Activated T-helper 1 cell treated with anti-CD3 and anti-CD28 coated beads, Interleukin-2, amount 50 U/mL, for 16 hours (primary cell): Measurements from ENCODE around the gene EDA.
A peak's percentile ranks its signal among the peaks of the same experiment; 100 is the strongest.

Experiments
- DNase-seq, 2 donors: peaks; one replicate each; pipeline ENCODE4 v3.0.0-alpha.2; 2020; ENCODE audit warnings: low read depth in 1 of 2, low spot score in 1 of 2

The EDA gene

DNA sequence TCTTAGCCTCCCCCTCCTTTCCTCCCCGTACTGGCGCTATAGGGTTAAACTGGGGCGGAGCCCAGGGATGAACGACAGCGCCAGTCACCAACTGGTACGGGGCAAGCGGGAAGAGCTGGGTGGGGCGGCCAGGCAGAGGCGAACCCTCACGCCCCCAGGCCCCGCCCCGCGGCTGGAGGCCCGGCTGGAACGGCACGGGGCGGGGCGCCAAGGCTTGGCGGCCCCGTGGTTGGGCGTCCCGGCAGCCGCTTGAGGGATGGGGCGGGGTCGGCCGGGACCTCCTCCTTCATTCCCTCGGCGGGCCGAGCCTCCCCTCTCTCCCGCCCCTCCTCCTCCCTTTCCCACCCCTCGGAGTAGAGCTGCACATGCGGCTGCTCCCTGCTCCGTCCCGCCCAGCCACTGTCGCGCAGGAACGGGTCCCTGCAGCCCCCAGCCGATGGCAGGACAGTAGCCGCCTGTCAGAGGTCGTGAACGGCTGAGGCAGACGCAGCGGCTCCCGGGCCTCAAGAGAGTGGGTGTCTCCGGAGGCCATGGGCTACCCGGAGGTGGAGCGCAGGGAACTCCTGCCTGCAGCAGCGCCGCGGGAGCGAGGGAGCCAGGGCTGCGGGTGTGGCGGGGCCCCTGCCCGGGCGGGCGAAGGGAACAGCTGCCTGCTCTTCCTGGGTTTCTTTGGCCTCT, at the start of gene EDA:
TSS of gene EDA (plus strand) at position 335 of the 678 bp plus-strand sequence.
- DNase-seq: peak; percentile 22 to 37

DNA sequence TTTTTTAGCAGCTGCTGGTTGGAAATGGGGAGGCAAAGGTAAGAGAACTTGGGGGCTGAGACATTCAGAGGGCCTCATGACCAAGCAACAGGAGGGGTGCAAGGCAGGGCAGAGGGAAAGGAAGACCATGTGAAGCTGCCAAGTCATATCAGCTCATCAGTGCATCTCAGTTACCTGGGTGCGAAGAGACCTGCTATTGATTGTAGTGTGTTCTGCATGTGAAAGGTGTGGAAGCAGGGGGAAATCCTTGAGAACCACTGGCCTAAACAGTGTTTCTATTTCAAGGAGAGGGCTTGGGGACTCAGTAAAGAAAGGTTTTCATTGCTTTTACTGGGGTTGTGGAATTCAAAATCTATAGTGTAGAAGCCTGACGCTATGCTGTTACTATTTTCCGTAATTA, 47.1 kb upstream of the EDA start:
- DNase-seq: no peak

DNA sequence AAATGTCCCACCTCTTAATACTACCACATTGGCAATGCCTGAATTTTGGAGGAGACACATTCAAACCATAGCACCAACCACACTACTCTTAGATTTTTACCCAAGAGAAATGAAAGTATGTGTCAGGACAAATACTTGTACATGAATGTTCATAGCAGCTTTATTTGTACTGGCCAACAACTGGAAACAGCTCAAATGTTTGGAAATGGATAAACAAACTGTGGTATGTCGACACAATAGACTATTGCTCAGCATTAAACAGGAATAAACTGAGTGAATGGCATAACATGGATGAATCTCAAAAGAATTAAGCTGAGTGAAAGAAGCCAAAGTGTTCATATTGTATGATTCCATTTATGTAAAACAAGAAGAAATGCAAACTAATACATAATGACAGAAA, 18.5 kb upstream of the EDA start:
- DNase-seq: no peak

DNA sequence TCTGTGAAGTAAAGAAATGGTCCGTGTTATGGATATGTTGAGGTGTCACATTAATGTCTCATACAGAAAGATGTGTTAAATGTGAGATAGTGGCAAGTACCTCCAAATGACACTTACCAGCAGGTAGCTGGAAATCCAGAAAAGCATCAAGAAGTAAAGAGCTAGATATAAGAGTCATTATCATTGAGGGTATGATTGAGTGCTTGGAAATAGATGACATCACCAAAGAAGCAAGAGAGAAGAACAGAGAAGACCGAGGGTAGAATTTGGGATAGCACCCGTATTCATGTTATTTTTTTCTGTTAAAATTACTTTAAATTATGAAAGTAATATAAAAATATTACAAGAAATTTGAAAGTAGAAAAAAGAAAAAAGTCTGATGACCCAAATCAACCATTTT, 15.7 kb upstream of the EDA start:
- no peak for DNase-seq

DNA sequence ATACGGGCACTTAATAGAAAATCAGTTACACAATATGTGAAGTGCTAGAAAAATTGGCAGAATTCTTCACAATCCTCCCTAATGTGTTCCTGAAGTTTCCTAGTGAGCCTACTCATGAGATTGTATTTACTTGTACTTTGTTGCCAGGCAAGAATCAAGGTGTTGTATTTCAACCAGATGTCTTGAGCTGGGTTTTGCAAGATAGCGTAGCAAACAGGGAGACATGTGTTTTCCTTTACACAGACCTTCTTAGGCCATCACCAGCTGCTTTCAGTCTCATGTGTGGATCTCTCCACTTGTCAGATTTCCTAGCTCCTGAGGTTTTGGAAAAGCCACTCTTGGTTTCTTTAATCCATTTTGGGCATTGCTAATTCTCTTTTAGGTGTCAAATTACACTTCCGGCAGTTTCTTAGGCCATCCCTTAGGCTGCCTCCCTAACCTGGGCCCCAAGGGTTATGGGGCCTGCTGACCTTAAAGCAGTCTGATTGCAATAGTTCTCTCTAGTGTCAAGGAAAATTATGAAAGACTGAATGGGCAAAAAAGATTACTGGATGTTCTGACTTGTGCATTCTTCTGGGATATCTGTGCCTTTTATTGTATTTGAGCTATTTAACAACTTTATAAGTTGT, 12.2 kb upstream of the EDA start:
- DNase-seq: no peak

DNA sequence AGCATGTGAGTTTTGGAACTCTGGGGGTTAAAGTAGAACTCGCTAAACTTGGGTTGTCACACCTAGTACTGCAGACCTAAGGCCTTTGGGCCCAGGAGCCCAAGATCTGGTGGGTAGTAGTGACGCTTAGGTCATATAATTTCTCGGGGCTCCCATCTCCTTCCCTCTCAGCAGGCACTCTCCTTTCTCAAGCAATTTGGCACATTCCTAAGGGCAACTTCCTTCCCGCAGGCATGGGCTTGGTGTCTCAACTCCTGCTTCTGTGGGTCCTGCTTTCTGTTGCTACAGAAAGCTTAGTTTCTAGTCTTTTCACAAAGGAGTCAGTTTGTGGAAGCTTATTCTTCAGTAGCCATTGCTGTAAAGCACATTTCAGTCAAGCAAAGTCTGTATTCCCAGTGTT, 10.4 kb upstream of the EDA start:
- no peak for DNase-seq

DNA sequence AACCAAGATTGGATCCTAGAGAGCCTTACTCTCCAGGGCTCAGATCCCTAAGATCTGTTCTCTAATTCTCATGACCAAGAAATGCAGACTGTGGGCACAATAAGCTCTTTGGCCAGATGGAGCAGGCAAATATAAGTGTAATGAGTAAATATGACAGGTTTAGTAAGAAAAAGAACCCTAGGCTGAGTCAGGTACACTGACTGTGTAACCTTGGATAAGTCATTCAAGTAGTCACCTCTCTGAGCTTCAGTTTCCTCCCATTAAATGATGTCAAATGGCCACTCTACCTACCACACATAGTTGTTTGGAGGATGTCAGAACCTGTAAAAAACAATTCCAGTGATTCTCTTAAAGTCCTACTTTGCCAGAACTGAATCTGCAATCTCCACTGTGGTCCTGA, 8.3 kb upstream of the EDA start:
- DNase-seq: no peak

DNA sequence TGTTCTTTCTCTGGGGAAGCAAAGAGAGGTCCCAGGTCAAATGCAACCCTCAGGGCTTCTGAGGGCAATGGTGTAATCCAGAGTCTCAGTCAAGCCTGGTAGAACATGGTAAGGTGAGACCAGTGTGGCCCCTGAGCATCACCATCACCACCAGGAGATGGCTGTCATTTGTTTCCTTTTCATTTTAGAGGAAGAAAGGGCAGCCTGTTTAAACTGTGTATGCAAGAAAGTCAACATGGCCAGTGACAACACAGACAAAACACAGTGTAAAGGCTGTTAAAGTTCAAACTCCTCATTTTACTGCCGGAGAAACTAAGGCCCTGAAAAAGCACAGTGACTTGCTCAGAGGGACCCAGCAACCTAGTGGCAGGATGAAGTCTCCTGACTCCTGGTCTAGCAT, 2.0 kb upstream of the EDA start:
- DNase-seq: no peak

DNA sequence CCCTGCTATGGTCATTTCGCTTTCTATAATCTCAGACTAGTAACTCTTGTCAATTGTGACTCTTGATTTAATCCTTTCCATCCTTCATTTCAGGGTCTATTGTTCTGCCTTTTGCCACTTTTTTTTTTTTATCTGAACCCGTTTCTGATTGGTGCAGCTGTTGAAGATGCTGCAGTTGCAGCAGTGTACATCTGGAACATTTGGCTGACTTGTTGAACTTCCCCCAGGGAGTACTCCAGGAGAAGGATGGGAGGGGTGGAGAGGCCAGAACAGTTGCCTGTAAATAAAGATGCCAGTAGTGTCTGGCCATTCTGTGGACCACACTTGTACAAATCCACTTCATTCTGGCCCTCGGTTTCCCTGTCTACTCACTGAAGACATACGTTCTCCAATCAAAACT, 1.0 kb upstream of the EDA start:
- DNase-seq: no peak

DNA sequence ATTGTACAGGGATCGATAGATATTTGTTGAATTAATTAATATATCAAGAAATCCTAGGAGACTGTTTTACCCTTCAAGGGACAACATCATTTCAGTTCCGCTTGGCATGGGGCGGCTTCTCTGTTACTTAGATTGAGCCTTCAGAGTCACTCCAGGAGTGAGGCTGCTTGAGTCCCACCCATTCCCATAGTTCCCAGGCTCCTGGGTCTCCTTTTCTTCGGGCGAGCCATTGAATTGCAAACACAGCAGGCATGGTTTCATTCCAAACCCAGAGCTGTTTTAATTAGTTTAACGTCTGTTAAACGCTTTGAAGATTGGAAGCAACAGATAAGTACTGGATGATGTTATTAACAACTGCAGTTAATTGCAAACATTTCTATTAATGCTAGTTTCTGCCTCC, 571 bp upstream of the EDA start:
- DNase-seq: no peak

DNA sequence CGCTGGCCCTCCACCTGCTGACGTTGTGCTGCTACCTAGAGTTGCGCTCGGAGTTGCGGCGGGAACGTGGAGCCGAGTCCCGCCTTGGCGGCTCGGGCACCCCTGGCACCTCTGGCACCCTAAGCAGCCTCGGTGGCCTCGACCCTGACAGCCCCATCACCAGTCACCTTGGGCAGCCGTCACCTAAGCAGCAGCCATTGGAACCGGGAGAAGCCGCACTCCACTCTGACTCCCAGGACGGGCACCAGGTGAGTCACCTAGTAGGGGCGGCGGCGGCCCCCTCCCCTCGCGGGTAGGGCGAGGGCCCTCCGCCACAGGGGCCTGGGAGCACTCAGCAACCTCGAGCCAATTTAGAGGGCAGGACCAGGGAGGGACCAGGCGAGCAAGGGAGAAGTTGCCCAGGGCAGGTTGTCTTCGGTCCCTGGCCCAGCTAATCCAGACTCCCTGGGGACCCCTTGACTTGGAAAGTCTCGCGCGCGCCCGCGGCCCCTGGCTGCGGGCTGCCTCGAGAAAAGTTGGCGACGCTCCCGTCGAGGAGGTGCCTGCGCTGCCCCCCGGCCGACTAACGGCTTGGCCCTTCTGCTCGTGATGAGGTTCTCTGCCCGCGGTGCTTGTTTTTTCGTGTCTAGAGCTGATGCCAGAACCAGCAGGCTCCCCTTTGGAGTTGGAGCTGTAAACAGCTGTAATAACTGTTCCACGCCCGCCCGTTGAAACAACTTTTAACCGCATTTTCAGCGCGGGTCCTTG, 717 bp downstream of the EDA start:
- no peak for DNase-seq

DNA sequence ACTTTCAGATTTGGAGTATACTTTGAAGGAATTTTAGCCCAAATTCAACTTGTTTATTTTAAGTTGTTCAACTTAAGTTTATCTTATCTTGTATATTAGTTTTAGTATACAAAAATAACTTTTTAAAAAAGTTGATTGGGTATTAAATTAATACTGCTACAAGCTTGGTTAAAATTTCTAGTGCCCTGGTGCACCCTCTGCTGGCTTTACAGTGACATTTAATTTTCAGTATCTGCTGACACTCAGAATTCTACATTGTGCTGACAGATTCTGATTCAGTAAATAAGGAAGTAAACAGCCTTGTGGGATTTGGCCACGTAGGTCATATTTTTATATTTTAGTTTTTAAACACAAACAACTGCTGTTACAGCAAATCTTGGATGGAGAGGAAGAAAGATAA, 2.9 kb downstream of the EDA start:
- DNase-seq: no peak

DNA sequence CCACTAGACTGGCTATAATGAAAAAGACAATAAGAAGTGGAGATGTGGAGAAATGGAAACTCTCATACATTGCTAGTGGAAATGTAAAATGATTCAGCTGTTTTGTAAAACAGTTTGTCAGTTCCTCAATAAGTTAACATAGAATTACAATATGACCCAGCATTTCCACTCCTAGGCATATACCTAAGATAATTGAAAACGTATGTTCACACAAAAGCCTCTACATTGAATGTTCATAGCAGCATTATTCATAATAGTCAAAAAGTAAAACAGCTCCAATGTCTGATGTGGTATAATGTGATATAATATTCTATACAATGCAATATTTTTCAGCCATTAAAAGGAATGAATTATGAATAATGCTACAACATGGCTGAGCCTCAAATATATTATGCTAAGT, 10.2 kb downstream of the EDA start:
- DNase-seq: no peak

DNA sequence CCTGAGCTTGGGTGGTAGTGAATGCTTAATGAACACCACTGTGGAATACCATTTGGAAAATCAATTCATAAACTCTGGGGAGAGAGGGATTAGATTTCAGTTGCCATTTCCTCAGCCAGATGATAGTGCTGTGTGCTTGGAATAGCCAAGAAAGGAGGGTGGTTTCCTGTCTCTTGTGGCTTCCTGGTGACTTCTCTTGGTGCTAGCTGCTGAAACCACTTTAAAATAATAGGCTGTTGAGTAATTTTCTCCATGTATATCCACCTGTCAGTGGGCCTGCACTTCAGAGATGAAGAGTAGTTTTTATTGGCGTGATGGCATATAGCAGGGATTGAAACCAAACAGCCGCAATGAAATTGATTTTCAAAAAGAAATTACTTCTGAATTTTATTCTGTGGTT, 11.8 kb downstream of the EDA start:
- DNase-seq: no peak

DNA sequence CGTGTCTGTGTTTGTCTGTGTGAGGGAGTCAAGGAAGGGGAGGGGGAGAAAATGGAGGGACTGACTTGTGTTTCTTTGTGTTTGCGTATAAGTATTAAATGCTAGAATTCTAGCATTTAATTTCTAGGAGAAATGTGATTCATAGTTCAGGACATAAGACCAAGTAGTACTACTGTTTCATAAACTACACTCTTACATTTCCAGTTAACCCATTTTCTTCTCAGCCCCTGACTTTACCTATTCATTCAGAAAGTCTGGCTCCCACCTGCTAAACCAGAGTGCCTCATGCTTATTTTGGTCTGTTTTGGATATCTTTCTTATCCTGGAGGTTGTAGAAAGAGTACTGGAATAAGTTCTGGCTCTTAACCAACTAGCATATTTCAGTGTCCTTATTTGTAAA, 14.2 kb downstream of the EDA start:
- no peak for DNase-seq

DNA sequence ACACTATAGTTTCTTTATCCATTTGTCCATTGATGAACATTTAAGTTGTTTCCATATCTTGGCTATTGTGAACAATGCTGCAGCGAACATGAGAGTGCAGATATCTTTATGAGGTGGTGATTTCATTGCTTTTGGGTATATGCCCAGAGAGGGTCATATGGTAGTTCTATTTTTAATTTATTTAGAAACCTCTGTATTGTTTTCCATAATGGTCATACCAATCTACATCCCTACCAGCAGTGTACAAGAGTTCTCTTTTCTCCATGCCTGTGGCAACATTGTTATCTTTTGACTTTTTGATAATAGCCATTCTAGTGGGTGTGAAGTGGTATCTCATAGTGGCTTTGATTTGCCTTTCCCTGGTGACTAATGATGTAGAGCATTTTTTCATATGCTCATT, 48.8 kb downstream of the EDA start:
- no peak for DNase-seq

DNA sequence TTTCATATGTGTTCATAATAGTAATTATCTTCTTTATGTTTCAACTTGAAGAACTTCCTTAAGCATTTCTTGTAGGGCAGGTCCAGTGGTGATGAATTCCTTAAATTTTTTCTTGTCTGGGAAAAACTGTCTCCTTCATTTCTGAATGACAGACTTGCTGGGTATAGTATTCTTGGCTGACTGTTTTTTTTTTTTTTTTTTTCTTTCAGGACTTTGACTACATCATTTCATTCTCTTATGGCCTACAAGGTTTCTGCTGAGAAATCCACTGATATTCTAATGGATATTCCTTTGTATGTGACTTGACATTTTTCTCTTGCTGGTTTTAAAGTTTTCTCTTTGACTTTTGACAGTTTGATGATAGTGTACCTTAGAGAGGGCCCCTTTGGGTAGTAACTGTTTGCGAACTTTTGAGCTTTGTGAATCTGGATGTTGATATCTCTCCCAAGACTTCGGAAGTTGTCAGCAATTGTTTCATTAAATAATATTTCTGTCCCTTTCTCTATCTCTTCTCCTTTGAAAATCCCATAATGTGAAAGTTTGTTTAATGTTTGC, 54.2 kb downstream of the EDA start:
- DNase-seq: no peak

DNA sequence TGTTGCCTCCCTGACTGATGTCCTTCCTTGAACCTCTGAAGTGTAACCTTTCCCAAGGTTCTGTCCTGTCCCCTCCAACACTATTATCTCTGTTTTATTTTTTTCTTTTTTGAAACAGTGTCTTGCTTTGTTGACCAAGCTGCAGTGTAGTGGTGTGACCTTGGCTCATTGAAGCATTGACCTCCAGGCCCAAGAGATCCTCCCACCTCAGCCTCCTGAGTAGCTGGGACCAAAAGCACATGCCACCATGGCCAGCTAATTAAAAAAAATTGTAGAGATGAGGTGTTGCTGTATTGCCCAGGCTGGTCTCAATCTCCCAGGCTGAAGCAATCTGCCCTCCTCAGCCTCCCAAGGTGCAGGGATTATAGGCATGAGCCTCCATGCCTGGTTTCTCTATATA, 59.0 kb downstream of the EDA start:
- DNase-seq: no peak

DNA sequence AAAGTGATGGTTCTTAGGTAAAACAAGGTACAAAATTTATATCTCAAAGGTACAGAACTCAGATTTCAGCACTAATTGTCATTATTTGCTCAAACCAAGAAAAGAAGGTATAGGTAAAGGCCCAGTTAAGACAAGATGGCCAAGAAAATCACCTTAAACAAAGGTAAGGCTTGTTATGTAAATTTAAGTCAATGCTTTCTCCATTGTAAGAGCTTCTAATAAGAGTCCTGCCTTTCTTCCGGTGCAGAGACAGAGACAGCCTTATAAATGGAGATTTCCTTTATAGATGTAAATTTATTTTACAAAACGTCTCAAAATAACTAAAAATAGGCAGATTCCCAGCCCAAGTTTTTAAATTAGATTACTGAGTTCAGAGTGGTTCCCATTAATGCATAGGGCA, 89.9 kb downstream of the EDA start:
- no peak for DNase-seq

DNA sequence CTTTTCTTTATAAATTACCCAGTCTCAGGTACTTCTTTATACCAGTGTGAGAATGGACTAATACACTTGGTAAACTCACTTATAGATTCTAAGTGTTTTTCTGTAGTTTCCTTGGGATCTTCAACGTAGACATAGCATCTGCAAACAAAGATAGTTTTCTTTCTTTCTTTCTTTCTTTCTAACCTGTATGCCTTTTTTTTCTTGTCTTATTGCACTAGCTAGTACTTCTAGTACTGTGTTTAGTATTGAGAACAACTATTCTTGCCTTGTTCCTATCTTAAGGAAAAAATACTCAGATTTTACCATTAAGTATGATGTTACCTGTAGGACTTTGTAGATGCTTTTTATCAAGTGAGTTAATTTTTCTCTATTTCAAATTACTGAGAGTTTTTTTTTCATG, 102.2 kb downstream of the EDA start:
- DNase-seq: no peak

DNA sequence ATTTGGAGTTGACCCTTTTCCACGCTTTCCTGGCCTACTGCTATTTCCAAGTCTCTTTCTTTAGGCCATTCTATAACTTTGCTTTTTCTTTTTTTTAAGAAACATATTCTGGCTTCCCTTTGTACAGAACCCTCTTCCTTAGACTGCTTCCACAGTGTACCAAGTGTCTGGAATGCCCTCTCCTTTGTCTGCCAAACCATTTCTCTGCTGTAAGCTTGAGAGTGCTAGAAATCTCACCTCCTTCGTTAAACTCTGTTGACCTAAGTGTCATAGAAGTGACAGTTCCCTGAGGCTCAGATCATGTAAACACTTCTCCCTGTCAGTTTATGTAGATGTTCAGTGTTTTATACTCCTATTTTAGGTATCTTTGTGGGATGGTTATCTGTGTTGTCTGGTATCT, 108.4 kb downstream of the EDA start:
- no peak for DNase-seq

DNA sequence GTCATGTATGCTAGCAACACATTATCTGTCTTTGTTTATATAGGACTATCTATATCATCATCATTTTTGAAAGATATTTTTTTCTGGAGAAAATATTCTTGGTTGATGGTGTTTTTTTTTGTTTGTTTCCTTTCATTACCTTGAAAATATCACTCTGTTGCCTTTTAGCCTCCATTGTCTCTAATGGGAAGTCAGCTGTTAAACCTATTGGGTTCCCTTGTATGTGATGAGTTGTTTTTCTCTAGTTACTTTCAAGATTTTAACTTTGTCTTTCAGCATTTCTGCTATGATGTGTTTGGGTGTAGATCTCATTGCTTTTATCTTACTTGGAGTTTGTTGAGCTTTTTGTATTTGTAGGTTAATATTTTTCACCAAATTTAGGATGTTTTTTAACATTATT, 124.4 kb downstream of the EDA start:
- no peak for DNase-seq
